ENCODE measurements around the gene RLF.

RLF gene

DNA sequence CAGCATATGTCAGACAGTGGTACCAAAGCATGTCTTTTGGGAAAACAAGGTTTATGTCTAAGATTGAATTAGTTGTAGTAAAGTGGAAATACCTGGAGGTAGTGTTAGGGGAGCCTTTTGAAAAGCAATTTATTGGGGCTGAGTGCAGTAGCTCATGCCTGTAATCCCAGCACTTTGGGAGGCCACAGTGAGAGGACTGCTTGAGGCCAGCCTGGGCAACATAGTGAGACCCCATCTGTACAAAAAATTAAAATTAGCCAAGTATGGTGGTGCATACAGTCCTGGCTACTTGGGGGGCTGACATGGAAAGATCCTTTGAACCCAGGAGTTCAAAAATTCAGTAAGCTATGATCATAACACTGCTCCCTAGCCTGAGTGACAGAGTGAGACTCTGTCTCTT is 104.1 kb downstream of the RLF start:
- H3K36me3 ChIP-seq (ENCODE audit: insufficient read depth, low read length), result peaks cover 91% of the 10 kb centered on the region
- H3K4me1 ChIP-seq (ENCODE audit: insufficient read depth, low read length), result peaks cover 13% of the 10 kb centered on the region; the same call in 1 of the 2 replicates

GRCh38 chr1:40265919-40266318 is 104.7 kb downstream of the RLF start:
- H3K79me2 ChIP-seq (ENCODE audit: insufficient read depth, low read length), result peaks cover 43% of the 10 kb centered on the region
- H4K20me1 ChIP-seq (ENCODE audit: insufficient read depth, low read length), result no peaks in the 10 kb centered on the region; the same call in 1 of the 2 replicates
- peaks cover 11% of the 10 kb centered on the region; the same call in 1 of the 2 replicates for H3K4me1 ChIP-seq (ENCODE audit: insufficient read depth, low read length)
- no peak overlapping the region for H3K27ac ChIP-seq (ENCODE audit: low read length)
- H3K27me3 ChIP-seq (ENCODE audit: insufficient read depth, low read length, poor library complexity), result no peaks in the 10 kb centered on the region
- no peaks in the 10 kb centered on the region for H3K9me3 ChIP-seq (ENCODE audit: insufficient read depth, low read length, severe bottlenecking)
- H3K9ac ChIP-seq (ENCODE audit: low read depth, low read length), result no peak overlapping the region
- H3K4me3 ChIP-seq (ENCODE audit: low read depth in 1 of 2, low read length in 2 of 2), result no peak overlapping the region
- no peak for TF ChIP-seq EZH2 (IDR thresholded peaks at IDR 0.05; ENCODE audit: borderline replicate concordance, low read depth, low read length, severe bottlenecking)
- no peak for TF ChIP-seq CTCF (IDR thresholded peaks at IDR 0.05; ENCODE audit: borderline replicate concordance, extremely low read depth, low read length, poor library complexity, severe bottlenecking)
- H3K36me3 ChIP-seq (ENCODE audit: insufficient read depth, low read length), result peaks cover 91% of the 10 kb centered on the region
- no peak overlapping the region for H2AFZ ChIP-seq (ENCODE audit: low read depth, low read length)
- DNase-seq (no peak), ATAC-seq (ENCODE audit: insufficient read depth, low read depth) (no peak)
- no peak overlapping the region for H3K4me2 ChIP-seq (ENCODE audit: insufficient read depth, low read length)

More for the DNA sequence above, 104.1 kb downstream of the RLF start:
- ATAC-seq (ENCODE audit: insufficient read depth, low read depth) (no peak), DNase-seq (no peak)
- Histone ChIP-seq H3K9ac (ENCODE audit: low read depth, low read length) (no peak overlapping the region), H2AFZ (ENCODE audit: low read depth, low read length) (no peak overlapping the region), H3K27me3 (ENCODE audit: insufficient read depth, low read length, poor library complexity) (no peaks in the 10 kb centered on the region), H3K27ac (ENCODE audit: low read length) (no peak overlapping the region), H3K79me2 (ENCODE audit: insufficient read depth, low read length) (peaks cover 45% of the 10 kb centered on the region), H3K4me2 (ENCODE audit: insufficient read depth, low read length) (no peak overlapping the region), H3K9me3 (ENCODE audit: insufficient read depth, low read length, severe bottlenecking) (no peaks in the 10 kb centered on the region), H4K20me1 (ENCODE audit: insufficient read depth, low read length) (no peaks in the 10 kb centered on the region), H3K4me3 (ENCODE audit: low read depth in 1 of 2, low read length in 2 of 2) (no peak overlapping the region)
- TF ChIP-seq CTCF (IDR thresholded peaks at IDR 0.05; ENCODE audit: borderline replicate concordance, extremely low read depth, low read length, poor library complexity, severe bottlenecking), result no peak
- TF ChIP-seq EZH2 (IDR thresholded peaks at IDR 0.05; ENCODE audit: borderline replicate concordance, low read depth, low read length, severe bottlenecking), result no peak

GRCh38 chr1:40266786-40267535 is 105.8 kb downstream of the RLF start:
- no peak overlapping the region for H3K4me2 ChIP-seq (ENCODE audit: insufficient read depth, low read length)
- no peak overlapping the region for H2AFZ ChIP-seq (ENCODE audit: low read depth, low read length)
- ATAC-seq (ENCODE audit: insufficient read depth, low read depth), result no peak
- H3K79me2 ChIP-seq (ENCODE audit: insufficient read depth, low read length), result peaks cover 38% of the 10 kb centered on the region
- H3K4me1 ChIP-seq (ENCODE audit: insufficient read depth, low read length), result peaks cover 8% of the 10 kb centered on the region; the same call in 1 of the 2 replicates
- no peaks in the 10 kb centered on the region; the same call in 1 of the 2 replicates for H4K20me1 ChIP-seq (ENCODE audit: insufficient read depth, low read length)
- H3K27me3 ChIP-seq (ENCODE audit: insufficient read depth, low read length, poor library complexity), result no peaks in the 10 kb centered on the region
- TF ChIP-seq CTCF (IDR thresholded peaks at IDR 0.05; ENCODE audit: borderline replicate concordance, extremely low read depth, low read length, poor library complexity, severe bottlenecking) (no peak), EZH2 (IDR thresholded peaks at IDR 0.05; ENCODE audit: borderline replicate concordance, low read depth, low read length, severe bottlenecking) (no peak)
- no peak for DNase-seq
- peaks cover 90% of the 10 kb centered on the region for H3K36me3 ChIP-seq (ENCODE audit: insufficient read depth, low read length)
- no peak overlapping the region for H3K9ac ChIP-seq (ENCODE audit: low read depth, low read length)
- H3K27ac ChIP-seq (ENCODE audit: low read length), result no peak overlapping the region
- H3K4me3 ChIP-seq (ENCODE audit: low read depth in 1 of 2, low read length in 2 of 2), result no peak overlapping the region
- H3K9me3 ChIP-seq (ENCODE audit: insufficient read depth, low read length, severe bottlenecking), result no peaks in the 10 kb centered on the region

All from DND-41 (cell line).